ENCODE measurements around the gene KREMEN1. TPM values are rescaled to one million over a fixed set of nuclear protein-coding genes. Genes with fewer than 3 reads are reported as not detected.

The KREMEN1 gene
- total RNA-seq, 4 donors from 2014 or later: 7.6 to 15.9 (median 8.9) TPM

- TF ChIP-seq, protein P1, sequence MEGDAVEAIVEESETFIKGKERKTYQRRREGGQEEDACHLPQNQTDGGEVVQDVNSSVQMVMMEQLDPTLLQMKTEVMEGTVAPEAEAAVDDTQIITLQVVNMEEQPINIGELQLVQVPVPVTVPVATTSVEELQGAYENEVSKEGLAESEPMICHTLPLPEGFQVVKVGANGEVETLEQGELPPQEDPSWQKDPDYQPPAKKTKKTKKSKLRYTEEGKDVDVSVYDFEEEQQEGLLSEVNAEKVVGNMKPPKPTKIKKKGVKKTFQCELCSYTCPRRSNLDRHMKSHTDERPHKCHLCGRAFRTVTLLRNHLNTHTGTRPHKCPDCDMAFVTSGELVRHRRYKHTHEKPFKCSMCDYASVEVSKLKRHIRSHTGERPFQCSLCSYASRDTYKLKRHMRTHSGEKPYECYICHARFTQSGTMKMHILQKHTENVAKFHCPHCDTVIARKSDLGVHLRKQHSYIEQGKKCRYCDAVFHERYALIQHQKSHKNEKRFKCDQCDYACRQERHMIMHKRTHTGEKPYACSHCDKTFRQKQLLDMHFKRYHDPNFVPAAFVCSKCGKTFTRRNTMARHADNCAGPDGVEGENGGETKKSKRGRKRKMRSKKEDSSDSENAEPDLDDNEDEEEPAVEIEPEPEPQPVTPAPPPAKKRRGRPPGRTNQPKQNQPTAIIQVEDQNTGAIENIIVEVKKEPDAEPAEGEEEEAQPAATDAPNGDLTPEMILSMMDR (IDR thresholded peaks at IDR 0.05; ENCODE audit: low read depth): no peak
Observed at GRCh38 chr22:29098296-29098695, 25.5 kb downstream of the KREMEN1 start.

- TF ChIP-seq, protein P1 (IDR thresholded peaks at IDR 0.05; ENCODE audit: low read depth): no peak
Observed at GRCh38 chr22:29102300-29102699, 29.5 kb downstream of the KREMEN1 start.

DNA sequence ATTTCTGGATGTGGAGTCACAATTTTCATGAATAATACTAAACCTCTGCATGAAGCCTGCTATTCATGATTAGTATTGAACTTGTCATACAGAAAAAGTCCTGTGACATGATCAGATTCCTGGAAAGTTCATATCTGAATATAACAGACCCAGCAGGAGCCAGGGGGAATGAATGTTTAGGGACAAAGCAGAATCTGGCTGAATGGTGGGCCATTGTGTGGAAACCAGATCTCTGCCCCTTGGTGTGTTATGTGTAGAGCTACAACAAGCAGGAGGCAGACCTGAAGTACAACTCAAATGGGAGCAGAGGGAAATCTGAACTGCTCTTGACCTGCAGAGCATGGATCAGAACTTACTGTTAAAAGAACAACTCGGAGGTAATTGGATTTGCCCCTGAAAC lies 30.3 kb downstream of the KREMEN1 start:
- TF ChIP-seq, protein P1 (IDR thresholded peaks at IDR 0.05; ENCODE audit: low read depth): no peak

DNA sequence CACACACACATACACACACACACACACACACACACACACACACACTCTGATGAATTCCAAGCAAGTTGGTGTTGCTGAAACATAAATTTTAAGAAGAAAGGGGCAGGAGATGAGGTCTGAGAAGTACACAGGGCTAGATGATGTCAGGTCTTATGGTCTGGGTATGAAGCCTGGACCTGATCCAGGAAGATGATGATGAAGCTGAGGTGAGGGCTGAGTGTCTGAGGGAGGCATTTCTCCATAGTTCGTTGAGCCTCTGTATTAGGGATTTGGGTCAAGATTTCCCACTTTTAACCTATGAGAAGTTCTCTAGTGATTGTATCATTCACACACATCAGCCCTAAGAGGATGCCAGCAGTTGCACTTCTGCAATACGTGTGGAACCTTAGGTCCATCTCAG lies 32.6 kb downstream of the KREMEN1 start:
- TF ChIP-seq, protein P1 (IDR thresholded peaks at IDR 0.05; ENCODE audit: low read depth): no peak

DNA sequence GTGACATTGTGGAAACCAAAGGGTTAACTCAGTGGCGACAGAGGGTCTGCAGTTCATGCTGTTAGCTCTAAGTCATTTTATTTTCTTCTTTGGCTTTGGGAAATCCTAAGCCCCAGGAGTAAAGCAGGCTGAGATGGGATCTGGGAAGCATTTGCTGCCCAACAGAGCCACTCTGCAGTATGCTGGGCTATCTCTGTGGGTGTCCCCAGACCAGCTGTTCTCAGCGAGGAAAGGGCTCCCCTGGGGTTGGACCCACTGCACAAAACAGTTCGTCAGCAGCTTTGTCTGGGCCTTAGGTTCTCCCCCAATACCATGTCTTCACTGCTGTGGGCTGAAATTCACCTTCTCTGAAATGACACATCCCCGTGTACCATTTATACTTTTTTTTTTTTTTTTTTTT lies 34.0 kb downstream of the KREMEN1 start:
- TF ChIP-seq, protein P1 (IDR thresholded peaks at IDR 0.05; ENCODE audit: low read depth): no peak

DNA sequence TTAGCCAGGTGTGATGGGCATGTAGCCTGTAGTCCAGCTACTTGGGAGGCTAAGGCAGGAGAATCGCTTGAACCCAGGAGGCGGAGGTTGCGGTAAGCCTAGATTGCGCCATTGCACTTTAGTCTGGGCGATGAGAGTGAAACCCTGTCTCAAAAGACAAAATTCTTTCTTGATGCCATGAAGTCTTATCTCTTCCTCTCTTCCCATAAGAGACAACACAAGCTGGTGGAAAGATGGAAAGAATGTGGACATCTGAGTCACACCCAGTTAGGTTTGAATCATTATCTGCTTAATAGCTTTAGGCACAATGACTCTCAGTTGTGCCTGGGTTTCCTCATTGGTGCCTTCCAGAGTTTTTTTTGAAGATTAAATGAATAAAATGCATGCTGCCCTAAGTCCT lies 35.3 kb downstream of the KREMEN1 start:
- TF ChIP-seq, protein P1 (IDR thresholded peaks at IDR 0.05; ENCODE audit: low read depth): no peak

GRCh38 chr22:29109822-29110221 lies 37.0 kb downstream of the KREMEN1 start:
- TF ChIP-seq, protein P1 (IDR thresholded peaks at IDR 0.05; ENCODE audit: low read depth): no peak
